NCI-H345 (cell line): ENCODE data around the gene FXN.
"Not testable (repeated sequence)": the region's sequence is repeated elsewhere in the genome, so short reads cannot be mapped to it uniquely, and the experiment has no call there.

ENCODE experiments used
- DNase-seq: peaks from one replicate; lab custom pipeline; 2025; lab: John Stamatoyannopoulos, UW

The FXN gene

GRCh38 chr9:69104830-69105527 is 69.4 kb downstream of the FXN start:
- DNase-seq, result peak; percentile 86

- no peak for DNase-seq
Observed at GRCh38 chr9:69107771-69108170, 72.2 kb downstream of the FXN start.

- DNase-seq, result not testable (repeated sequence)
Observed at GRCh38 chr9:69108706-69109105, 73.2 kb downstream of the FXN start.

GRCh38 chr9:69109152-69109551 is 73.6 kb downstream of the FXN start:
- DNase-seq, result no peak

GRCh38 chr9:69112646-69113045 is 77.1 kb downstream of the FXN start:
- not testable (repeated sequence) for DNase-seq

- no peak for DNase-seq
Observed at GRCh38 chr9:69115621-69116020, 80.1 kb downstream of the FXN start.

GRCh38 chr9:69118656-69119055 is 83.1 kb downstream of the FXN start:
- DNase-seq, result no peak

- peak; percentile 88 for DNase-seq
Observed at GRCh38 chr9:69120380-69121154, 85.0 kb downstream of the FXN start.

GRCh38 chr9:69121155-69122081 is 85.9 kb downstream of the FXN start:
- peak; percentile 64 for DNase-seq

- DNase-seq, result peak; percentile 79
Observed at GRCh38 chr9:69122082-69122548, 86.6 kb downstream of the FXN start.

GRCh38 chr9:69122549-69123141 is 87.1 kb downstream of the FXN start:
- peak; percentile 56 for DNase-seq

- no peak for DNase-seq
Observed at GRCh38 chr9:69130456-69131441, 95.2 kb downstream of the FXN start.

- no peak for DNase-seq
Observed at GRCh38 chr9:69131682-69132081, 96.1 kb downstream of the FXN start.

- no peak for DNase-seq
Observed at GRCh38 chr9:69132361-69132760, 96.8 kb downstream of the FXN start.

GRCh38 chr9:69134412-69134811 is 98.9 kb downstream of the FXN start:
- no peak for DNase-seq

- DNase-seq, result no peak
Observed at GRCh38 chr9:69136185-69136584, 100.6 kb downstream of the FXN start.

- no peak for DNase-seq
Observed at GRCh38 chr9:69136779-69137178, 101.2 kb downstream of the FXN start.

GRCh38 chr9:69137311-69137710 is 101.8 kb downstream of the FXN start:
- DNase-seq, result no peak

GRCh38 chr9:69139596-69139995 is 104.0 kb downstream of the FXN start:
- no peak for DNase-seq

- no peak for DNase-seq
Observed at GRCh38 chr9:69140123-69140735, 104.7 kb downstream of the FXN start.
